B cell (primary cell): ENCODE measurements around the gene RNASE12.

Experiments used
- CTCF ChIP-seq: fragments of 200-600 bp; IDR thresholded peaks from one replicate; pipeline ENCODE4 v1.8.0; 2022; ENCODE audit warnings: antibody characterized with exemption, mild to moderate bottlenecking
- EZH2 ChIP-seq: IDR thresholded peaks from 2 replicates; pipeline ENCODE4 v1.6.1; 2012; ENCODE audit warnings: borderline replicate concordance, low read depth, mild to moderate bottlenecking, moderate library complexity, low read length; ENCODE audit not compliant: insufficient read depth, poor library complexity, severe bottlenecking

- TF ChIP-seq CTCF (no peak), EZH2 (no peak)
Observed at GRCh38 chr14:20631880-20632389, 40.8 kb upstream of the RNASE12 start.
